DMS53 treated with DMSO at 0.1 percent for 48 hours (cell line): Measurements from ENCODE around the gene HIRIP3.
A peak's percentile ranks its signal among the peaks of the same experiment; 100 is the strongest.
"Not testable (repeated sequence)": the region's sequence is repeated elsewhere in the genome, so short reads cannot be mapped to it uniquely, and the experiment has no call there.

Experiments used
- DNase-seq: peaks from one replicate; lab custom pipeline; 2025; ENCODE audit not compliant: unreplicated experiment; lab: John Stamatoyannopoulos, UW

Gene HIRIP3, protein sequence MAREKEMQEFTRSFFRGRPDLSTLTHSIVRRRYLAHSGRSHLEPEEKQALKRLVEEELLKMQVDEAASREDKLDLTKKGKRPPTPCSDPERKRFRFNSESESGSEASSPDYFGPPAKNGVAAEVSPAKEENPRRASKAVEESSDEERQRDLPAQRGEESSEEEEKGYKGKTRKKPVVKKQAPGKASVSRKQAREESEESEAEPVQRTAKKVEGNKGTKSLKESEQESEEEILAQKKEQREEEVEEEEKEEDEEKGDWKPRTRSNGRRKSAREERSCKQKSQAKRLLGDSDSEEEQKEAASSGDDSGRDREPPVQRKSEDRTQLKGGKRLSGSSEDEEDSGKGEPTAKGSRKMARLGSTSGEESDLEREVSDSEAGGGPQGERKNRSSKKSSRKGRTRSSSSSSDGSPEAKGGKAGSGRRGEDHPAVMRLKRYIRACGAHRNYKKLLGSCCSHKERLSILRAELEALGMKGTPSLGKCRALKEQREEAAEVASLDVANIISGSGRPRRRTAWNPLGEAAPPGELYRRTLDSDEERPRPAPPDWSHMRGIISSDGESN

DNA sequence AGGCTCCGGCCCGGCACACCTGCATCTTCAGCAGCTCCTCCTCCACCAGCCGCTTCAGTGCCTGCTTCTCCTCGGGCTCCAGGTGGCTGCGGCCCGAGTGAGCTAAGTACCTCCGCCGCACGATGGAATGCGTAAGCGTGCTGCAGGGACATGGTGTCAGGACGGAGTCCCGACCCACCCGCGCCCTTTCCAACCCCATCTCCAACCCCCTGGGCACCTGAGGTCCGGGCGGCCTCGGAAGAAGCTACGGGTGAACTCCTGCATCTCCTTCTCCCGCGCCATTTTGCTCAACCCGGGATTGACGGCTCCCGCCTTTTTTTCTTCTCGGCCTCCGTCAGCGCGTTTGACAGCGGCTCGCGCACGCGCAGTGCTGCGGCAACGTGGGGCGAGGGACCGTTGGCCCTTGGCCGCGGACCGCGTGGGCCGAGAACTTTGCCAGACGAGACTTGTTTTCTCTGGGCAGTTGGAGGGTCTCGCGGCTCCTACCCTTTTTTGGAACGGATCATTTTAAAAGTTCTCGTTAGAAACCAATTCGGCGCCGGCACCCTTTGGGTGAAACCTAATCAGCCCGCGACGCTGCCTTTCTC lies at the start of gene HIRIP3:
Gene HIRIP3, minus strand, starts transcription at position 294 of the 587 bp plus-strand sequence. Its CDS starts 12 bp downstream, at position 282.
- DNase-seq: peak; percentile 47

DNA sequence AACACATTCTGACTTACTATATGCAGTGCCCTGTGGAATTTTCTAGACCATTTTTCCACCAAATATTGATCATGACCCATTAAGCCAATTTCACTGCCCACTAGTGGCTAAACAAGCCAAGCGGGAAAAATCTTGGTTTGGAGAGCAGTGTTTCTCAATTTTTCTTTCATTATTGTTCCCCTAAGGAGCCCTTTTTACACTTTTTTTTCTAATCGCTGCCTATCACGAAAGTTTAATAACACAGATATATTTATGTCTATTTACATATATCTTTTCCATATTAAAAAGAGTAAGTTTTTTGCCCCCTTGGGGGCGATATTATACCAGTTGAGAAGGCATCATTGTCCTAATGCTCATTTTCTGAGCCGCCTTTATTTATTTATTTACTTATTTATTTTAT lies 46.4 kb upstream of the HIRIP3 start:
- DNase-seq: no peak

DNA sequence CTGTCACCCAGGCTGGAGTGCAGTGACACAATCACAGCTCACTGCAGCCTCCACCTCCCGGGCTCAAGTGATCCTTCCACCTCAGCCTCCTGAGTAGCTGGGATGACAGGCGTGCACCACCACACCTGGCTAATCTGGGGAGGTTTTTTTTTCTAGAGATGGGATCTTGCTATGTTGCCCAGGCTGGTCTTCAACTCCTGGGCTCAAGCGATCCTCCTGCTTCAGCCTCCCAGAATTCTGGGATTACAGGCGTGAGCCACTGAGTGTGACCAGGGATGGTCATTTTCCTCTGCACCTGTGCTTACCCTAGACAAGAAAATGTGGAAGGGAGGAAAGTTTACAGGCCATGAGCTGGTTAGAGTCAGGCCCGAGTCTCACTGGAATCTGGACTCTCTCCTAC lies 45.3 kb upstream of the HIRIP3 start:
- not testable (repeated sequence) for DNase-seq

DNA sequence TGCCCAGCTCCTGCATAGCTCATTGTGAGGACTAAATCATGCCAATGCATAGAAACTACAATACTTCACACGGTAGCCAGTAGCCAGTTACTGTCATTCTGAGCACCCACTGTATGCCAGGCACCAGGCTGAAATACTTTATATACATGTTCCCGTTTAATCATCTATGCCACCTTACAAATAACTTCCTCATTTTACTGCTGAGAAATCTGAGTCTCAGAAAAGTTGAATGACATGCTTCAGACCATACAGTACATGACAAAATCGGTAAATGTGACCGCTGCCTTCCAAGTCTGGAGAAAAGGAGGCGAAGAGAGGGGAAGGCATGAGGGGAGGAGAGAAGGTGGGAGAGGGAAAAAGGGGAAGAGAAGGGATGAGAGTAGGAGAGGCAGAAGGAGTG lies 44.8 kb upstream of the HIRIP3 start:
- DNase-seq: no peak

DNA sequence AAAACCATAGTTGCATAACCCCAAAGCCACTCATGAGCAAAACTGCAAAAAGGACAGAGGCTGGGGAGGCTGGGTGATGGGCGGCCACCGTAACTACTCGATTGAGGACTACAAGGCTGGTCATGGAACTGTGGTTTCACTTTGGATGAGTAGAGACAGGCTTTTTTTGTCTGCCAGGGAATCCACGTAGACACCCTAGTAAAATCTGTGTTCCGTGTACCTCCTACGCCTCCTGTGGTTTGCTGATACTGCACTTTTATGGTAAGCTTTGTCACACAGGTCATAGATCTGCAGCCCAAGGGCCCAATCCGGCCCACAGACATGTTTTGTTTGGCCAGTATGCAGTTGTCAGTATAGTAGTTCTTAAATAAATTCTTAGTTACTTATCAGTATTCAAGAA lies 37.9 kb upstream of the HIRIP3 start:
- no peak for DNase-seq

DNA sequence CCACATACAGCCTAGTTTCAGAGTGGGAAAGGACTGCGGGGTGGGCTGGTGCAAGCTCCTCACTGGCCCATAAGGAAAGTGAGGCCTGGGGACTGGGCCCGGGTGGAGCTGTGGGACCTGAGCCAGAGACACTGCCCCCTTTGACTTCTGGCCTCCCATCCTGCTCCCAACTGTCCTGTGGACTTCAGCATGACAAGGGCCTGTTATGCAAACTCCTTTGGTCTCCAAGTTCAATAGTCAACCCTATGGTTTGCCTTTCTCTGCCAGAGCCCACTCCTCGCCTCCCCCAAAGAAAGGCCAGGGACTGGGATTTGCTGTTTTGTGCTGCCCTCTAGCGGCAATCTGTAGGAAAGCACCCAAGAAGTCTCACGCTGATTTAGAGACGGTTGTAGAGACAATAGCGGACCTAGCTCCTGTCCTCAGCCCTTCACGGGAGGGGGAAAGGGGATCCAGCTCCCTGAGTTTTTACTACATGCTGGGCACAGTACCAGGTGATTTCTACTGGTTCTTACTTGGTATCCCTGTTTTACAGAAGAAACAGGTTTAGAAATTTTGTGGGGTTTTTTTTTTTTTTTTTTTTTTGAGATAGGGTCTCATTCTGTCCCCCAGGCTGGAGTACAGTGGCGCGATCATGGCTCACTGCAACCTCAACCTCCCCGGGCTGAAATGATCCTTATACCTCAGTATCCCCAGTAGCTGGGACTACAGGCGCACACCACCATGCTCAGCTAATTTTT lies 36.8 kb upstream of the HIRIP3 start:
- peak; percentile 23 for DNase-seq

DNA sequence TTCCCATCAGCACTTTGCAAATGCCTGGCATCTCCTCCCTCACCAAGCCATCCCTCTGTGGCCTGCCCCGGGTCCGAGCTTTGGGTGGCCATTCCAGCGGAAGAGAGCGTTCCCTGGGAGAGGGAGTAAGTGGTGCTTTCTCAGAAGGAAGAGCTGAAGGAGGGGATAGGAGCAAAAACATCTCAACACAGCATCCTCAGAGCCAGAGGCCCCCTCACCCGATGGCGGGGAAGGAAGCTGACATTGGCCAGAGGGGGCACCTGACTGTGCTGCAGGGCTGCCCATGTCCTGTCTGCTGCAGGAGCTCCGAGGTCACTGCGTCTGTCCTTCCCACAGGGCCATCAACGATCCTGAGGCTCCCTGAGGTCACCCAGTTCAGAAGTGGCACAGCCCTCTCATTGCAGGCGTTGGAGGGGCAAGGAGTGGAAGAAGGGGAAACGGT lies 36.1 kb upstream of the HIRIP3 start:
- no peak for DNase-seq

DNA sequence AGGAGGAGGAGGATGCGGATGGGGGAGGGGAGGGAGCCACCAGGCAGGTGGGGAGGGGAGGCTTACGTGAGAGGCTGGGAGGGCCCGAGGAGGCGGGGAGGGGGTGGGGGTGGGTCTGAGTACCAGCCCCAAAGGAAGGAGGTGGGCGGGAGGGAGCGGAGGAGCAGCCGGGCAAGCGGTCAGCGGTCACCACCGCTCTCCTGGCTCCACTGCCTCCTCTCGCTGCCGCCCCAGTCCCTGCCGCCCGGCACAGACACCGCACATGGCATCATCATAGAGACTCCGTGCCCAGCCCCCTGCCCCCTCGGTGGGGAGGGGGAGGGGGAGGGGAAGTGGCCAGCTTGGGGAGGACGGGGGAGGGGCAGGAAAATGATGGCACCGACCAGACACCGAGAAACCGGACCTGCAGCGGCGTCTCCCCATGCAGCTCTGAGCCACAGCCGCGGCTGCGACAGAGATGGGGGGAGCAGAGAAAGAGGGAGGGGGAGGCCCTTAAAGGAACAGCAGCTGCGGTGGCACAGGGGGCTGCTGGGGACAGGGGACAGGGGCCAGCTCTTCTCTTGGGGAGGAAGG lies 35.5 kb upstream of the HIRIP3 start, which contains the start of gene TLCD3B:
Gene TLCD3B, minus strand, starts transcription at position 431 of the 573 bp plus-strand sequence. CDS start 744 bp downstream, outside the sequence.
- no peak for DNase-seq

DNA sequence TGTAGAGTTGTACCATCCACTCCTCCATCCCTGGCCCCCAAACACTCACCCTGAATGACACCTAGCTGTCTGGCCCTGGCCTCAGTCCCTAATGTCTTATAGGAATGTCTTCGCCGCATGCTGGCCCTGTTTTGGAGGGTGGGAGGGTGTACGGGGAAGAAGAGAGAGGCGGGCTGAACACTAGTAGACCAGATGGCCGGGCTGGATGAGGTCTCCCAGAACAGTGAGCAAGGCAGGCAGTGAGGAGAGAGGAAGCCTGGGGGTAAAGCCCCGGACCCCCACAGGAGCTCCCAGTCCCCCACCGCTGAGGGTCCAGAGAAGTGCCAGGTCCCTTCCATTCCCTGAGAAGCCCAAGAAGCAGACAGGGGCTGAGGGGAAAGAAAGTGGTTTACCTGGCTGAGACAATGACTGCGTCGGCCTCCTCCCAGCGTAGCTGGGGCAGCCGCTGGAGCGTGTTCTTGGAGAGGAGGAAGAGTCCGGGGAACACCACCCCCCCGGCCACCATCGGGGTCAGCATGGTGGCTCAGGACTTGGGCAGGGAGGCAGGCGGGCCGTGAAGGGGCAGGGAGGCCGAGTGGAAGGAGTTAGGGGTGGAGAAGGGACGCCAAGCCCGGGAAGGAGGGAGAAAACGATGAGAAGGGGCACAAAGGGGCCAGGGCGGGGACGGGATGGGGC lies 34.7 kb upstream of the HIRIP3 start:
- DNase-seq: no peak

DNA sequence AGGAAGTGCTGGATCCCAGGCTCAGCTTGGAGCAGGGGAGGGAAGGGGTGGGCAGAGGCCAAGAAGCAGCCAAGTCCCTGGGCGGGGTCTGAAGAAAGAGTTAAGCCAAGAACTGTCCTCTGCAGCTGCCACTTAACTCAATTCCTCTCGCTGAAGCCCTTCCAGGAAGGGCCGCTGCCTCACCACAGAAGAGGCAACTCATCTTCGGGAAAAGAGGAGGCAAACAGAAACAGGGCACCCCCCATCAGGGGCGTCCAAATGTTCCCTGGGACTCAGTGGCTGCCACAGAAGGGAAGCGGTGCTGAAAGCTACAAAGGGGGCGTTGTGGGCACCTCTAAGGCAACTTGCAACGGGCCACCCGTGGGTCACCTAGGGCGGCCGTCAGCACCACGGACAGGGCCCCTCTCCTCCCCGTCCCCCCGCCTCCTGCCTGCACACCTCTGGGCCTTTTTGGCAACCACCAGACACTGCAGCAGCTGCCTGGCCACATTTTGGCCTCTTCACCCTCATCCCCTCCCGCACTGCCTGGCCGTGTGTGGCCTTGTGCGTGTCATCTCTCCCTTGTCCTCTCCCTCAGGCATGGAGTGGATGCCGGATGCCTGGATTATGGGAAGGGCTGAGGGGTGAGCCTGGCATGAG lies 33.1 kb upstream of the HIRIP3 start:
- DNase-seq: no peak

DNA sequence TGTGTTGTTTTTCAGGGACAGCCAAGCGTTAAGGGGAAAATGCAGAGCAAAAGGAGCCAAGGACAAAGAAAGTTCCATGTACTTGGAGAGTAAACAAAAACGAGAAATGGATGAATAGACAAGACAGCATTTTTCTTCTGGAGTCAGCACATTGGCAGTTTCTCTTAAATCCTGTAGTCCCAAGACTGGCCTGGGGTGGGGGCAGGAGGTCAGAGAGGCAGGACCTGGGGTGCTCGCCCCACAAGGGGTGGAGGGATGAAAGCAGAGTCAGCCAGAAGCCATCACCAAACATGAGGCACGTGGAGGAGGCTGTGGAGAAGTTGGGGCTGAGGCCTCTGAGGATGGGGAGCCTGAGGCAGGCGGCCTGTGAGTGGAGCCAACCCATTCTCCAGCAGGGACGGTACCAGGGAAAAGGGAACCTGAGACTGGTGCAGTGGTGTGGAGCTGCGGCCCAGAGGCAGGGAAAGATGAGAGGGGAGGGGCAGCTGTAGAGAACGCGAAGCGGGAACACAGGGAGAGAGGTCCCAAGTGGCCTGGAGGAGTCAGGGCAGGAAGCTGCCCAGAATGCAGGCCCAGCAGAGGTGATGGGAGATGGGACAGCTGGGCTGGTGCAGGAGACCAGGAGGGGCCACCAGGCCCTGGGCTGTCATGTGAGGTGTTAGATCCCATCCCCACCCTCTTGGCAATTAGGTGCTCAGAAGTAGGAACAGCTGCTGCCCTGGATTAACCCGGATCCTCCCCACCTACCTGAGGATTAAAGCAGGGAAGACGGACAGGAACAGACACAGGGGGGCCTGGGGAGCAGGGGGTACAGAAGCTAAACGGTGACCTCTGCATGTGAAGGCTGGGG lies 32.4 kb upstream of the HIRIP3 start:
- DNase-seq: no peak

DNA sequence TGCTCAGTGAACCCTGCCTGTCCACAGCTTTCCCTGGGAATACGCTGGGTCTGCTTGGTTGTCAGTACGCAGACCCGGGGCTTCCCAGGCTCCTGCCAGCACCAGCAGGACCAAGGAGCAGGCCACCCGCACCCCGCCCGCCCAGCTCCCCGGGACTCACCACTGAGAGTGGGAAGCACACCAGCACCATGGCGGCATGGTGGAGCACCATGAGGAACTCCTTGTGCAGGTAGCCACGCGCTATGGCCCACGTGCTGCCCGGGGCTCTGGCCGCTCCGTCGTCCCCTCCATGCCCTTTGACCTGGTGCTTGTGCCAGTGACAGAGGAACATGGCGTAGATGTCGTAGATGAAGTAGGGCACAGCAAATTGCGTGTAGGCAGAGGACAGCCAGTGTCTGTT lies 31.0 kb upstream of the HIRIP3 start:
- no peak for DNase-seq

DNA sequence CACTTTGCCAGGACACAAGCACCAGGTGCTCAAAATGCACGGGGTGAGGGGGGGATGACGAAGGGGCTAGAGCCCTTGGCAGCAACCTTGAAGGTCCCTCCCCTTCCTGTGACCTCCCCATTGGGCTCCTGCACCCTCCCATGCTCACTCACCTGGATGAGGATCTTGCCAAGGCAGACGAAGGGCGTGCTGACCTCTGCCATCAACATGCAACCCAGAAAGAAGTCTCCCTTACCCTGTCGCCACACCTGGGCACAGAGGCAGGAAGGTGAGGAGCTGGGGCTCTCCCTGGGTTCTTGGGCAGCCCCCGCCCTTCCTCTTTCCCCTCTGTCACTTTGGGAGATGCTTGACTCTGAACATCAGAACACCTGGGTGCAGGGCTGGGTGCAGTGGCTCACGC lies 30.2 kb upstream of the HIRIP3 start:
- no peak for DNase-seq

DNA sequence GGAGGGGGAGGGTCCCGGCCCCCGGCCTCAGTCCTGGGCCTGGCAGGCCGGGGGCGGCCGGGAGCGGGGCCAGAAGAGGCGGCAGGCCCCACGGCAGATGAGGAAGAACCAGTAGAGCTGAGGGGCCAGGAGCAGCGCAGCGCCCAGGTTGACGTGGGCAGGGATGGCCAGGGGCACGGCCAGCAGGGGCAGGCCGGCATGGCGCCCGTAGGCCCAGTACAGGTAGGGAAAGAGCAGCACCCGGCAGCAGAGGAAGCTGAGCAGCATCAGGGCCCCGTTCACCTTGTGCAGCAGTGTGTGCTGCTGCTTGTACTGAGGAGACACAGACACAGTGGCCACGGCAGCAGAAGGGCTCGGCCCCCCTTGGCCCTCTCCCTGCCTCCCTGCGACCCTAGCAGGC lies 29.7 kb upstream of the HIRIP3 start:
- DNase-seq: no peak

DNA sequence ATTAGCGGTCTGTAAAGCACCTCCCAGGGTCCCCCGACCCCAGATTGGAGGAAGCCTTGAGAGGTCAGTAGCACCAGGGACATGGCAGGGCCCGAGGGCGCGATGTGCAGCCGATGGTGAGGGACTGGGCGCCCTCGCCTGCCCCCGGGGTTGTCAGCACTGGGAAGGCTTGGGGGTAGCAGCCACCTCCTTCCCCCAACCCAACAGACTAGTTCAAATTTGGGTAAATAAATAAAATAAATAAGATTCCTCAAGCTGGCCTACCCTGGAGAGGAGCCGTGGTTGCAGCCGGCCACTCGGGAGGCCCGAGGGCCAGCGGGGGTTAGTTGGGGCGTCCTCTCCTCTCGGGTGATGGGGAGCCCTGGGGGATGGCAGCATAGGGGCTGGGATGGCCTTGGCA lies 29.0 kb upstream of the HIRIP3 start:
- no peak for DNase-seq

DNA sequence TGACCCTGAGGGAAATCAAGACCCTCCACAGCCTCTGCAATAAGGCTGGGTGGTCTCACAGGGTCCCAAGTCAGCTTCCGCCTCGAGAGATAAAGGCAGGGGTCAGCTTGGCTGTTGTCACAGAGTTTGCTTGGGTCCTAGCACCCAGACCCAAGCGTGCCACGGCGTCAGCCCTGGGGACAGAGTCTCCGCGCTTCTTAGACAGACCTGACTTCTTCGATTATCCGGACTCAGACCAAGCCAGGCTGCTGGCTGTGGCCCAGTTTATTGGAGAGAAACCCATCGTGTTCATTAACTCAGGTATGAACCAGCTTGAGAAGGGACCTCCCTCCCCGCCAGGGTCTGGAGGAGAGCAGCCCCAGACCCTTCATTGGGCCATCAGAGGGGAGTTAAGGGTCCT lies 28.2 kb upstream of the HIRIP3 start:
- no peak for DNase-seq

DNA sequence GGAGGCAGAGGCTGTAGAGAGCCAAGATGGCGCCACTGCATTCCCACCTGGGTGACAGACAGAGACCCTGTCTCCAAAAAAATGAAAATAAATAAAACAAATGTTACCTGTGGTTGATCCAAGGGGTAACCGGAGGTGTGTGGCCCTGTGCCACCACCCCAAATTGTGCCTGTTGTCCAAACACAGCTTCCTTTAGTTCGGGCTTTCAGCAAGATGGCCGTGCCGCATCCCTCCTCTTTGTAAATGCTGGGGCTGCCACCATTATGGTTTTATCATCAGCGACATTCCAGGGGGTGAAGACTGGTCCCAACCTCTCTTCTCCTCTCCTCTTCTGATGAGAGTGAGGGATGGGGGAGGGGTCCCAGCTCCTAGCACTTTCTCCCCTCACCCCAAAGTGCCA lies 27.5 kb upstream of the HIRIP3 start, which contains the start of gene C16orf92:
Gene C16orf92, plus strand, starts transcription at position 312 of the 400 bp plus-strand sequence. CDS start 143 bp downstream, outside the sequence.
- no peak for DNase-seq

DNA sequence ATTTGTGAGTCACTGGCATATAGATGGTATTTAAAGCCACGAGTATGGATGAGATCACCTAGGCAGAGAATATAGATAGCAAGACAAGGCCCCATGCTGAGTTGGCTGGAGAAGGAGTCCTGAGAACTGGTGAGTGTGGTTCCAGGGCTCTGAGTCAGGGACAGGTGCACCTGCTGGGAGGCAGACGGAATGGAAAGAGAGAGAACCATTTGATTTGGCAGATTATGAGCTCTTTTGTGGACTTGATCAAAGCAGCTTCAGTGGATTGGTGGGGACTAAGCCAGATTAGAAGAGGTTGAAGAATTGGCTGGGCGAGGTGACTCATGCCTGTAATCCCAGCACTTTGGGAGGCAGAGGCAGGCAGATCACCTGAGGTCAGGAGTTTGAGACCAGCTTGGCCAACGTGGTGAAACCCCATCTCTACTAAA lies 23.3 kb upstream of the HIRIP3 start:
- no peak for DNase-seq

DNA sequence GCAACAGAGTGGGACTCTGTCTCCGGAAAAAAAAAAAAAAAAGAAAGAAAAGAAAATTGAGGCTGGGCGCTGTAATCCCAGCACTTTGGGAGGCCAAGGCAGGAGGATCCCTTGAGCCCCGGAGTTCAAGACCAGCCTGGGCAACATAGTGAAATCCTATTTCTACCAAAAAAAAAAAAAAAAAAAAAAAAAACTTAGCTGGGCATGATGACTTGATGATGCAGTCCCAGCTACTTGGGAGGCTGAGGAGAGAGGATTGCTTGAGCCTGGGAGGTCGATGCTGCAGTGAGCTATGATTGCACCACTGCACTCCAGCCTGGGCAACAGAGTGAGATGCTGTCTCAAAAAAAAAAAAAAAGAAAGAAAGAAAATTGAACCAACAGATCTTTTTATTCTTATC lies 22.5 kb upstream of the HIRIP3 start:
- DNase-seq: not testable (repeated sequence)
